GM10248 (cell line): ENCODE measurements around the gene COBL.

Experiments used
- CTCF ChIA-PET: fragments of 300-600 bp; sonication (Branson Sonifier 250); formaldehyde crosslinking; extraction: SDS; loops from one replicate; lab custom pipeline; 2021; ENCODE audit warnings: antibody characterized with exemption; lab: Yijun Ruan, JAX
- POLR2A ChIA-PET: fragments of 350-650 bp; sonication (Branson Sonifier 250); formaldehyde crosslinking; extraction: SDS; loops from one replicate; lab custom pipeline; 2020; ENCODE audit warnings: antibody characterized with exemption; lab: Yijun Ruan, JAX
- DNase-seq: peaks from one replicate; pipeline ENCODE4 v3.0.0; 2012; ENCODE audit errors: extremely low spot score
- TF ChIP-seq, protein P1 (sequence below): IDR thresholded peaks from 2 replicates; pipeline ENCODE4 v1.5.1; 2012; ENCODE audit warnings: mild to moderate bottlenecking, low read depth; ENCODE audit errors: extremely low read depth, missing control alignments, control extremely low read depth

COBL gene

DNA sequence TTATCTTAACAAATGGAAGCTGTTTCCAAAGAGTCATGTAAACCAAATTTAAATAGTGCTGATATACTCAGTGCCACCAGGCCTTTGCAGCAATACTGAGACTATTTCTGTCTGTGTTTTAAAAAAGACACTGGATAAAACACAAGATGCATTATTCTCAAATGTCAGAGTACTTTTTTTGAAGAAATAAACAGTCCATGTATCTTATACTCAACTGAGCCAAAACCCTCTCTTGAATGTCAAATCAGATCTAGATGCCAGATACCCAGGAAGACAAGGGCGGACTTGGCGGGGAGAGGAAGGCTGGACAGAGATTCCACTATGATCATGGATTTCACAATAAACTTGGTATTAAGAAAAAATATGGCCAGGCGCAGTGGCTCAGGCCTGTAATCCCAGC lies 127.6 kb downstream of the COBL start:
- no peak for DNase-seq
- ChIA-PET CTCF (interaction anchor here (3.1 kb wide), 1 partner anchor 28 kb away, joined by 13 read pairs; no protein-coding TSS in a partner anchor), POLR2A (no interaction called here)
- TF ChIP-seq, protein P1, sequence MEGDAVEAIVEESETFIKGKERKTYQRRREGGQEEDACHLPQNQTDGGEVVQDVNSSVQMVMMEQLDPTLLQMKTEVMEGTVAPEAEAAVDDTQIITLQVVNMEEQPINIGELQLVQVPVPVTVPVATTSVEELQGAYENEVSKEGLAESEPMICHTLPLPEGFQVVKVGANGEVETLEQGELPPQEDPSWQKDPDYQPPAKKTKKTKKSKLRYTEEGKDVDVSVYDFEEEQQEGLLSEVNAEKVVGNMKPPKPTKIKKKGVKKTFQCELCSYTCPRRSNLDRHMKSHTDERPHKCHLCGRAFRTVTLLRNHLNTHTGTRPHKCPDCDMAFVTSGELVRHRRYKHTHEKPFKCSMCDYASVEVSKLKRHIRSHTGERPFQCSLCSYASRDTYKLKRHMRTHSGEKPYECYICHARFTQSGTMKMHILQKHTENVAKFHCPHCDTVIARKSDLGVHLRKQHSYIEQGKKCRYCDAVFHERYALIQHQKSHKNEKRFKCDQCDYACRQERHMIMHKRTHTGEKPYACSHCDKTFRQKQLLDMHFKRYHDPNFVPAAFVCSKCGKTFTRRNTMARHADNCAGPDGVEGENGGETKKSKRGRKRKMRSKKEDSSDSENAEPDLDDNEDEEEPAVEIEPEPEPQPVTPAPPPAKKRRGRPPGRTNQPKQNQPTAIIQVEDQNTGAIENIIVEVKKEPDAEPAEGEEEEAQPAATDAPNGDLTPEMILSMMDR, result no peak

DNA sequence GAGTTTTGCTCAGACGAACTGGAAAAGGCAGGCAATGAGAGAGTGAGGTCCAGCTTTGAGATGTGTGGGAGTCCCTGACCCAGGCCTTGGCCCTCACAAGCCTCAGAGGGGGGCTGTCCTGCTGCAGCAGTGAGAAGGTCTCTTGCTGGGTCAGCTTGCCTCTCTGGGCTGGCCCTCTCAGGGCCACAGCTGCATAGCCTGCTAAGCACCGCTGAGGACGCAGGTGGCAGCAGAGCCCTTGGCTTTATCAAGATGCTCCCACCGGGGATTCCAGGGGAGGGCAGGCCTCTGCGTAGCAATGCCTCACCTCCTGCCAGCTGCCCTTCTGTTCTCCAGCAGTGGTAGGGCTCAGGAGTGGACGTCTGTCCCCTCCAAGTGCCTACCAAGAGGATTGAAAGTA lies 128.7 kb downstream of the COBL start:
- ChIA-PET CTCF (interaction anchor here (3.1 kb wide), 1 partner anchor 27 kb away, joined by 13 read pairs; no protein-coding TSS in a partner anchor), POLR2A (no interaction called here)
- DNase-seq, result no peak
- TF ChIP-seq, protein P1, result no peak

DNA sequence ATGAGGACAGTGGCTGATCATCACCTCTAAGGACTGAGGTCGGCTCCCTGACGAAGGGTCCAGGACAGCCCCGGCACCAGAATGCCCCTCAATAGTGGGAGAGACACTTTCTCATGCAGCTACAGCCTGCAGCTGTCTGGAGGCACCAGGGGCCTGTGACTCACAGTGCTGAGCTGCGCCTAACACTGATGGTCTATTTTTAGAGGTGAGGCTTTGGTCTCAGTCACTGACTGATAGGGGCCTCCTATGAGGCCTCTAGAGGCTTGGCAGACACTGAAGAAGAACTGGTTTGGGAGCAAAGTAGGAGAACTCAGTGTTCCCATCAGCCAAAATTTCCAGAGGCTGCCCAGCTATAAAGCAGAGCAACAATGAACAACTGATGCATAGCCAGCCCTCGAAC lies 130.1 kb downstream of the COBL start:
- ChIA-PET CTCF (interaction anchor here (3.1 kb wide), 1 partner anchor 26 kb away, joined by 13 read pairs; no protein-coding TSS in a partner anchor), POLR2A (no interaction called here)
- no peak for DNase-seq
- TF ChIP-seq, protein P1, result no peak

DNA sequence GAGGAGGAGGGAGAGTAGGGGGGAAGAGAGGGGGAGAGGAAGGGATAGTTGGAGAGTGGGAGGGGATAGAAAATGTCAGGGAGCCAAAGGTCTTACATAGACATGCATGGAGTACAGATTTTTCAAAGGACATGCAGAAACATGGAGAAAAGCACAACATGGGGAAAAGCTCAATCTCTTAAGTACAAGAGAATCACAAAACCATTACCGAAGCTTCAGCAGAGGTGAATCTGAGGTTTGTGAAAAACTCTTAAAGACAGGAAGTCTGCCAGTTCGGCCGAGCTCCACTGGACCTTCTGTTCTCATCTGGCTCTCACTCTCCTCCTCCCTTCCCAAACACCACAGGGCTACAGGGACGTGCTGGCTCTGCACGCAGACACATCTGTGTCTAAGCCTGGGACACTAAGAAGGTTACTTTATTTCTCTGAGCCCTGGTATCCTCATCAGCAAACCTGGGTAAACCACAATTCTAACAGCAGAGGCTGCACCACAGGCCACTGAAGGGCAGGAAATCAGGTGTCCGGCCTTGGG lies 133.9 kb downstream of the COBL start:
- no peak for DNase-seq
- TF ChIP-seq, protein P1, result no peak
- POLR2A ChIA-PET, result no interaction called here
- CTCF ChIA-PET, result interaction anchor here (1.1 to 3.2 kb wide), 2 partner anchors 10 to 21 kb away, joined by 3 to 17 read pairs; no protein-coding TSS in a partner anchor

DNA sequence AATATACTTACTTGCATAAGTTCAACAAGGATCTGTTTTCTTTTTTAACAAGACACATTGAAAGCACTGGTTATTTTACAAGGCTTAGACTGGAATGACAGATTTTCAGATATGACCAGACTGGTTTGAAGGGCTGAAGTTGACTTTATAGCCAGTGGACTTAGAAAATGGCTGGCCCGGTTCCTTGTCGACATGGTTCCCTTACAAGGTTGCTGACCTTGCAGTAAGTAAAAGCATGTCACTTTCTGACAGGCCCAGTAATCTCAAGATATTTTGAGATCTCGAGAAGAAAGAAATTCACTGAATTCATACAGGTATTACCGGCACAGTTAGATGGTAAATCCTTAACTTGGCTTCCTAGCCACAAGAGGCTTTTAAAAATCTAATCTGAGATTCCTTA lies 136.5 kb downstream of the COBL start:
- TF ChIP-seq, protein P1, result no peak
- POLR2A ChIA-PET, result no interaction called here
- CTCF ChIA-PET, result interaction anchor here (1.0 kb wide), 1 partner anchor 10 kb away, joined by 3 read pairs; no protein-coding TSS in a partner anchor
- DNase-seq, result no peak

DNA sequence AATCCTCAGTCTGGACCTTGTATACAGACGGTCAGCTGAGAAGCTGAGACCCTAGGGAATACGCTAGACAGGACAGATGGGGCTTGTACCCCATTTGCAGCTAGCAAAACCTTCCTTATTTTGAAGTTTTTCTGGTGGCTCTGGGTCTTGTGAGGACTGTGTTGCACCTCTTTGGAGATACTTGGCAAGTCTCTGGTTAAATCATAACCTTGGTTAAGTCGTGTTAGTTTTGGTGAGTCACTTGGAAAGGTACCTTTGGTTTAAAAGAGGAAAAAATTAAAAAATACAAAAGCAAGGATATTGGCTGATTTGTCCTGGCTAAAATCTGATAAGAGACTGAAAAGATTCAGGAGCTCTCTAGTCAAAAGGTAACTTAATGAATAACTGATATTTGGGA lies 140.6 kb downstream of the COBL start:
- TF ChIP-seq, protein P1, result no peak
- CTCF ChIA-PET, result interaction anchor here (10.4 kb wide), 1 partner anchor 15 kb away, joined by 74 read pairs; no protein-coding TSS in a partner anchor
- DNase-seq, result no peak
- POLR2A ChIA-PET, result no interaction called here
